NCI-H226 (cell line): Measurements from ENCODE around the gene COL26A1.
"Not testable (repeated sequence)": the region's sequence is repeated elsewhere in the genome, so short reads cannot be mapped to it uniquely, and the experiment has no call there.

Experiments used
- DNase-seq: peaks from one replicate; pipeline ENCODE4 v3.0.0-alpha.2; 2015

Gene COL26A1

DNA sequence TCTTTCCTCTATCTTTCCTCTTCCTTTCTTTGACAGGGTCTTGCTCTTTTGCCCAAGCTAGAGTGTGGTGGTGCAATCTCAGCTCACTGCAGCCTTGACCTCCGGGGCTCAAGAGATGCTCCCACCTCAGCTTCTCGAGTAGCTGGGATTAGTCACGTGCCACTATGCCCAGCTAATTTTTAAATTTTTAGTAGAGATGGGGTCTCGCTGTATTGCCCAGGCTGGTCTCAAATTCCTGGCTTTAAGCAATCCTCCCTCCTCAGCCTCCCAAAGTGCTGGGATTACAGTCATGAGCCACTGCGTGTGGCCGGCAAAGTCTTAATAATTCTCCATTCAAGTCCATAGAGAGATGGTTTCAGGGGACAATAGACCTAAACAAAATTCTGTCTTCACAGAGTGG, 40.2 kb downstream of the COL26A1 start:
- DNase-seq = no peak

DNA sequence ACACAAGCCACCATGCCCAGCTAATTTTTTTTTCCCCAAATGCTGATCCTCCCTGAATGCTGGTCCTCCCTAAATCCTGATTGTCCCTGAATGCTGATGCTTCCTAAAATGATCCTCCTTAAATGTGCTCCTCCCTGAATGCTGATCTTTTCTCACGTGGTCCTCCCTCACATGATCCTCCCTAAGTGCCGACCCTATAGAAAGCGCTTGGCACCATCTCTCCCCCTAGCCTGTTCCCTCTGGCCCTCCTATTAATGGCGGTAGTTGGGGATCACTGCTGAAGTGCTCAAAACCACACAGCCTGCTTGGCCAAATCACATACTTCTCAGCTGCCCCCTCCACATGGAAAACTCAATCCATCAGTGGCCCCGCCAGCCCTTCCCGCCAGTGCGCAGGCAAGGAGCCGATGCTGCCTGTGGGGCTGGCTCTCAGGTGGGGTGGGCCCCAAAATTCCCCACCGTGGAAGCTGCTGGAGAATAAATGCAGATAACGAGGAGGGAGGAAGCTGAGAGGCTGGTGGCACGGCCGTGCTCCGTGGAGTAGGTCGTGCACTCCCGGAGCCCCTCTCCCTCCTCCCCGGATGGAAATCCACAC, 42.9 kb downstream of the COL26A1 start:
- no peak for DNase-seq

DNA sequence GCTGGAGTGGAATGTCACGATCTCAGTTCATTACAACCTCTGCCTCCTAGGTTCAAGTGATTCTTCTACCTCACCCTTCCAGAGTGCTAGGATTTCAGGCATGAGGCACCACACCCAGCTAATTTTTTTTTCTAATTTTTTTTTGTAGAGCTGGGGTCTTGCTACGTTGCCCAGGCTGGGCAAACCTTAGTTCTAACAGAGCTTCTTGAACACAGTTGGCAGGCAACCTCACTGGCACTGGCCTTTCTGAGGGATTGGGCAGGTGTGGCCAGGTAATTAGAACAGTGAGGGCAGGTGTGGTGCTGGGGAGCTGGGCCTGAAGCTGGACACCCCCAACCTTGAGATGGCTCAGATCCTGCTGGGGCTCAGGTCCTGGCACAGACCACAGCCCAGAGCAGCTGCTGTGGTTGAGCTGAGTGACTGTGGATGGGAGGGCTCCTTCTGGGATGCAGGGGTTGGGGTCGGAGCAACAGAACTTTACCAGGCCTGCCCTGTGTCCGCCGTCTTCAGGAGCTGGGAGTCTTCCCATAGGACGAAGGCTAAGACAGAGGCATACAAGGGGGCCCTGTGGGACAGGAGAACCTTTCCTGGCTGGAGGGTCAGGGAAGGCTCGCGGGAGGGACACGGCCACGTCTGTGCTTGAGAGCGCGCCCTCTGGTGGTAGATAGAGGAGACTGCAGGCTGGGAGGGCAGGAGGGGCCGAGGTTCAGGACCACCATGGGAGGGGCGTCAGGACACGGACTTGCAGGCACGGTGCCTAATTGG, 48.2 kb downstream of the COL26A1 start:
- DNase-seq = no peak

DNA sequence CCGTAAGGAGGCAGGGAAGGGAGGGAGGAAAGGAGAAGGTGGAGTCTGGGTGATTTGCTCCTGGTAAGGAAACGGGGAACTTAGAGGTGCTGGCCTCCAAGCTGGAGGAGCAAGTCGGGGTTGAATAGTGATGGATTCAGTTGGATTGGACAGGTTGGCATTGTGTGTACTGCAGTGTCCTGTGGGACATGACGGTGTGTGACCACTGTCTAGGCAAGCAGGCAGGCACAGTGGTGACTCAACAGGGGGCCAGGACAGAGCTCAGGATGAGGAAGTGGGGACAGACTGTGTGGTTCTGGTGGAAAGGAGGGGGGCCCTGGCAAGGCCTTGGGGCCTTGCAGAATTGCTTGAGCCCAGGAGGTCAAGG, 48.8 kb downstream of the COL26A1 start:
- DNase-seq = no peak

DNA sequence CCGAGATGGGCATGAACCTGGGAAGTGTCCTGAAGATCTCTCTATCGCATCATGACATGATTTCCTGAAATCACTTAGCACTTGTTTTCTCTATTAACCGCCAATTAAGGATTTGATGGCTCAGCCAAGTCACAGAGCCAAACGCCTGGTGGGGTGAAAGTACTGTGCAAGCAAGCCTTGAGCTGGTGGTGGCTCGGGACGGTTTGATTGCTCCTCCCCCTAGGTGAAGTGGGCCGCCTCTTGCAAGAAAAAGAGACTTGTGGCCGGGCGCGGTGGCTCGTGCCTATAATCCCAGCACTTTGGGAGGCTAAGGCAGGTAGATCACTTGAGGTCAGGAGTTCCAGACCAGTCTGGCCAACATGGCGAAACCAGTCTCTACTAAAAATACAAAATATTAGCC, 50.3 kb downstream of the COL26A1 start:
- no peak for DNase-seq

DNA sequence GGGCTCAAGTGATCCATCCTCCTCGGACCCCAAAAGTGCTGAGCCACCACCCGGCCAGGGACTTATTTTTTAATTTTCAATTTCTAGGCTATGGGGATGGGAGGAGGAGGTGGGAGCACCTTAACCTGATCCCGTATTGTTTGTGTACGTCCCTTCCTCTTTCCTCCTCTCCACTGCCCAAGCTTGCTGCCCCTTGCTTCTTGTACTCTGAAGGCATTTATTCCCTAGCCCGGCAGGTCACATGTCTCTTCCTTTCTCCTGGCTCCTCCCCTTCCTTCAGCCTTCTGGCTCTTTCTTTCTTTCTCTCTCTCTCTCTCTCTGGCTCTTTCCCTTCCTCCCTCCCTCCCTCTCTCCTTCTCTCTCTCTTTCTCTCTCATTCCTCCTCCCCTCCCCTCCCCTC, 56.0 kb downstream of the COL26A1 start:
- DNase-seq = no peak

DNA sequence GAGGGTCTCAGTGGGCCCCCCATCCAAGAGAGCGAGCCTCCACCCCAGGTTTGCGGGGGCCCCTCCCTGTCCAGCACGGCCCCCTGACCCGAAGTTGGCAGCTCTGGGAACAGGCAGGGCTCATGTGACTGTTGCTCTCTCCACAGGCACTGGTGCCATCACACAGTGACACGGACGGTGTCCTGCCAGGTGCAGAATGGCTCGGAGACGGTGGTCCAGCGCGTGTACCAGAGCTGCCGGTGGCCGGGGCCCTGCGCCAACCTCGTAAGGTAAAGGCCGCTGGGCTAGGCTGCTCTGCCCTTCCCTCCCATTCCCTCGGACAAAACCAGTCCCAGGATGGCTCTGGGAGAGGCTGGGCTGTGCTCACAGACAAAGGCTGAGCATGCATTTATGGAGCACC, 57.2 kb downstream of the COL26A1 start:
- no peak for DNase-seq

DNA sequence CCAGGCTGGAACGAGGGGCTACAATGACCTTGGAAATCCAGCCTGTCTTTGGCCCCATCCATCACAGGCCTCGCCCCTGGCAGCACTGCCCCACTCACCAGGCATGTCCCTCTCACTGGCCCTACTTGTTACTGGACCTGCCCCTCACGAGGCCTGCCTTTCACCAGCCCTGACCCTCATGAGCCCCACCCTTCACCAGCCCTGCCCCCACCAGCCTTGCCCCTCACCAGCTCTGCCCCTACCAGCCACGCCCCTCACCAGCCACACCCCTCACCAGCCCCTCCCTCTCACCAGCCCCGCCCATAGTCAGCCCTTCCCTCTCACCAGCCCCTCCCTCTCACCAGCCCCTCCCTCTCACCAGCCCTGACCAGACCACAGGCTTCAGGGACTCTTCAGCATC, 57.8 kb downstream of the COL26A1 start:
- no peak for DNase-seq

DNA sequence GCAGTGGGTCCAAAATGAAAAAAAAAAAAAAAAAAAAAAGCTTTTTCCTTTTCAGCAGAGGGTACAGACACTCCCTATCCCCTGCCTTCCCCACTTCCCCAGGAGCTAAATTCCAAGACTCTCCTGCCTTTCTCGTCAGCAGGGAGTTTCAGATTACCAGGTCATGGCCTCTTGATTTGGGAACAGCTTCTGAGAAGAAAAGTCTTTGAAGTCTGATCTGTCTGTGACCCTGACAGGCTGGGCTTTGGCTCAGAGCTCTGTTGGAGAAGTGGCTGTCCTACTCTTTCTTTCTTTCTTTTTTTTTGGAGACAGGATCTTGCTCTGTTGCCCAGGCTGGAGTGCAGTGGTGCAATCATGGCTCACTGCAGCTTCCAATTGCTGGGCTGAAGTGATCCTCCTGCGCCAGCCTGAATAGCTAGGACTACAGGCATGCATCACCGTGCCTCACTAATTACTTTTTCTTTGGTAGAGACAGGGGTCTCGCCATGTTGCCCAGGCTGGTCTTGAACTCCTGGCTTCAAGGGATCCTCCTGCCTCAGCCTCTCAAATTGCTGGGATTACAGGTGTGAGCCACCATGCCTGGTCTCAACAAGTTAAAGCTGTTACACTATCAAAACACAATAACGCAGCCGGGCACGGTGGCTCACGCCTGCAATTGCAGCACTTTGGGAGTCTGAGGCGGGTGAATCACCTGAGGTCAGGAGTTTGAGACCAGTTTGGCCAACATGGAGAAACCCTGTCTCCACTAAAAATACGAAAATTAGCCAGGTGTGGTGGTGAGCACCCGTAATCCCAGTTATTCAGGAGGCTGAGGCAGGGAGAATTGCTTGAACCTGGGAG, 59.9 kb downstream of the COL26A1 start:
- no peak for DNase-seq

DNA sequence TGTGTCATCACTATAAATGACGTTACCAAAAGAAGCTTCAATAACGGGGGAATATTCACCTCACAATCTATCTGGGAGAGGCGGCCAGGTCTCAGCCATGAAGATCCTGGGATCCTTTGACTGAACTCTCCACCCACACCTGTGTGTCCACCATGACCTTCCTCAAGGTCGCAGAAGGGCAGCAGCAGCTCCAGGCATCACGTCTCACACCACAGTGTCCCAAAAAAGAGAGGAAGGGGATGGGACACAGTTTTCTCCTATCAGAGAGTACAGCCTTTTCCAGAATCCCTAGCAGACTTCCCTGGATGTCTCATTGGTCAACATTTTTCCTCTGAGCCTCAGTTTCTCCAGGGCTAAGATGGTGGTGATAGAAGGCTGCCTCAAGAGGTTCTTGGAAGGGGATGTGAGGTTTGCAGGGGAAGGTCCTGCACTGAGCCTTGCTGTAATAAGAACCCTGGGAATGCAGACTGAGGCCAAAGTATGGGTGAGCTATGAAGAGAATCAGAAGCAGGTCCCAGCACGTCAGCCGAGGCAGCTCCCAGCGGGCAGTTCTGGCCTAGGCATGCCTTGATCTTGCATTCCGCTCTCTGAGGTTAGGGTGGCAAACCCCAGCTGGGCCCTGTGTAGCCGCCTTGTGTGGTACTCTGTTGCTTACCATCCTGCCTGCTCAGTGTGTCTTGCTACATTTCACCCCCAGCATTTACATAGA, 63.8 kb downstream of the COL26A1 start:
- no peak for DNase-seq

DNA sequence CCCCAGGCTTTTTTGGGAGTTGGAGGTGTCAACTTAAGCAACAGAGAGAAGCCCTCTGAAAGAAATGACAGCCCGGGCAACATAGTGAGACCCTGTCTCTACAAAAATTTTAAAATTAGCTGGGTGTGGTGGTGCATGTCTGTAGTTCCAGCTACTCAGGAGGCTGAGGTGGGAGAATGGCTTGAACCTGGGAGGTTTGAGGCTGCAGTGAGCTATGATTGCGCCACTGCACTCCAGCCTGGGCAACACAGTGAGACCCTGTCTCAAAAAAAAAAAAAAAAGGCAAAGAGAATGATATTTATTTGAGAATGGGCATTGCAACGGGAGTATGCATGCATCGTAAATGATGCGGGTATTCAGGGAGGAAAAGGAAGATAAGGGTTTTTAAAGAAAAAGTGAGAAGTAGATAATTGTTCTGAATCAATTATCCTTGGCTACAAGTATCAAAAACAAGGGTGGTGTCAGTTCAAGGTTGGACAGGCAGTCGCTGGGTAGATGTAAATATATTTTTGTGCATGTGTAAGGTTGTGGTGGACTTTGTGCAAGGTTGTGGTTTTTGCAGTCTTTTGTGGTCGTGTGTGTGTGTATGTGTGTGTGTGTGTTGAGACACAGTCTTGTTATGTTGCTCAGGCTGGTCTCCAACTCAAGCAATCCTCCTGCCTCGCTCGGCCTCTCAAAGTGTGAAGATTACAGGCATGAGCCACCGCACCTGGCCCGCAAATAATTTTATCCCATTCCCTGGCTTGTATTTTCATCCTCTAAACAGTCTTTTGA, 65.6 kb downstream of the COL26A1 start:
- no peak for DNase-seq

DNA sequence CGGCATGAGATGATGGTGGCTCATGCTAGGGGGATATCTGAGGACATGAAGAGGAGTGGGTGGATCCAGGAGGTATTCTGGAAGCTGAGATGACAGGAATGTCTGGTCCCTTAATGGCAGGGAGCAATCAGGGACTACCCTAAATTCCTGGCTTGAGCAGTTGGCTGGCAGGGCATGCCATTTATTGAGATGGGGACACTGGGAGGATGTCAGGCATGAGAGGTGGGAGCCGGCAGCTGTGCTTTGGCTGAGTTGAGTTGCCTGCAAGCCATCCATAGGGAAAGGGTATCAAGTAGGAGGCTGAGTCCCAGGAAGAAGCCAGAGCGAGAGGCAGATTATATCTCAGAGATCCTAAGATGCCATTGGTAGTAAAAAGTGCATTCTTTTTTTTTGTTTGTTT, 69.6 kb downstream of the COL26A1 start:
- no peak for DNase-seq

DNA sequence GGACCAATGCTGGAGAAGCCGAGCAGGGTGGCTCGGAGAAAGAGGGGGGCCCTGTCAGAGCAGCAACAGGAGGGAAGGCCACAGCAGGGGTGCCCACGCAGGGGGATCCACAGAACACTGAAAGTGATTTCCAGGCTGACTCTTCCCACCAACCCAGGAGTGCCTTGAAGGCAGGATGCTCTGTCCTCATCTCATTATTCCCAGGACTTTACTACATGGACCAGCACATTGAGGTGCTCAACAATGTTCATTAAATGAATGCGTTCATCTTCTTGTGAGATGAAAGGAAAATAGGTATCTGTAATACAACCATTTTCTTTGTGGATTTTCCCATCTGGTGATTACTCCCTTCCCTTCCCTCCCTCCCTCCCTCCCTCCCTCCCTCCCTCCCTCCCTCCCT, 71.0 kb downstream of the COL26A1 start:
- no peak for DNase-seq

DNA sequence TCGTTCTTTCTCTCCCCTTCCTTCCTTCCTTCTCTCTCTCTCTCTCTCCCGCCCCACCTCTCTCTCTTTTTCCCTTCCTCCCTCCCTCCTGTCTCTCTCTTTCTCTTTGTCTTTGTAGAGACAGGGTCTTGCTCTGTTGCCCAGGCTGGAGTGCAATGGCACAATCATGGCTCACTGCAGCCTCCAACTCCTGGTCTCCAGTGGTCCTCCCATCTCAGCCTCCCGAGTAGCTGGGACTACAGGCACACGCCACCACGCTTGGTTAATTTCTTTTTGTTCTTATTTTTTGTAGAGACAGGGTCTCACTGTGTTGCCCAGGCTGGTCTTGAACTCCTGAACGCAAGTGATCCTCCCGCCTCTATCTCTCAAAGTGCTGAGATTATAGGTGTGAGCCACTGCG, 71.5 kb downstream of the COL26A1 start:
- DNase-seq = not testable (repeated sequence)

DNA sequence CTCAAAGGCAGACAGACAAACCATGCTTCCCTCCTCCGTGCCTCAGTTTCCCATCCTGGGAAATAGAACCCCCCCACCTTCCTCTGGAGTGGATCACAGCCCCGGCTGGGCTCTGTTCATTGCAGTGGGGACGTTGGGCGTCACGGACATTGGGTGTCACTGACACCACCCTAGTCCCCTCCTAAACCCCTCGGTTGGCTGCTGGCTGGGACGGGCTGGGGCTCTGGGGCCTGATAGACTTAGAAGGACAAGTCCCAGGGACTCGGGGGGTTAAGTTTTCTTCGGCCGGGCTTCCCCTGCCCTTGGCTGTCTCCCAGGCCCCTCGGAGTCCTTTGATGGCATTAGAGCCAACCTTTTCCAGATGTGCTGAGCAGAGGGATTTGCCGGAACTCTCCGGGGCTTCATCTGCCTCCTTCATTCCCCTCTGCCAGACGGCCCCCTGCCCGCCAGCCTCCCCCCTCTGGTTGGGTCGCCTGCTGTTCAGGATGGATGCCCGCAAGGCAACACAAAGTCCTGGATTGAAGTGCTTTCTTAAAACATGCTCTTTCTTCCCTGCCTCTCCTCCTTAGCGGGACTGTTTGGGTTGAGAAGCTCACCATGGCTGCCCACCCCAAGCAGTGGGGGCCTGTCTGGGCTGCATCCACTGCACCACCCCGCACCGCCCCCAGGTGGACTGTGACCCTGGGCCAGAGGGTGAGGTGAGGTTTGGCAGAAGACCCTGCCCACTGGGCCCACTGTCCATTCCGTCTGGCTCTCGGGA, 73.0 kb downstream of the COL26A1 start:
- no peak for DNase-seq

DNA sequence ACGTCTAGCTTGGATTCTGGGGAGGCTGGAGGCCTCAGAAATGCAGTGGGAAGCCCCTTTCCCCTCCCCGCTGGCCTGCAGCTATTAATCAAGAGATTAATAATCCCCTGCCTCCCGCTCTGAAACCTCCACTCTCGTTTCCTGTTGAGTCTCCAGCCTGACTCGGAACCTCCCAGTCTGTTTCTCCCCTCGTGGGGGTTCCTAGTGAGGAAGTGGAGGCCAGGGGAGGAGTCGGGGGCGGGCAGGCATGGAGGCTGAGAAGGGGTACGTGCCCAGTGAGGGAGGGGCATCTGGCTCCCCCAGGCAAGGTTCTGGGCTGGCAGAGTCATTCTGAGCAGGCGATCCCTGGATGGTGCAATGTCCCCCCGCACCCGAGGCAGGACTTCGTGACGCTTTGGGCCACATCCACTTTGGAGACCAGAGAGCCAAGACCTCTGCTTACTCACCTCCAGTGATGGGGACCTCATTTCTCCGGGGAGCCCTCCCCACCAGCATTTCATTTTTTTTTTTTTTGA, 73.6 kb downstream of the COL26A1 start:
- DNase-seq = no peak

DNA sequence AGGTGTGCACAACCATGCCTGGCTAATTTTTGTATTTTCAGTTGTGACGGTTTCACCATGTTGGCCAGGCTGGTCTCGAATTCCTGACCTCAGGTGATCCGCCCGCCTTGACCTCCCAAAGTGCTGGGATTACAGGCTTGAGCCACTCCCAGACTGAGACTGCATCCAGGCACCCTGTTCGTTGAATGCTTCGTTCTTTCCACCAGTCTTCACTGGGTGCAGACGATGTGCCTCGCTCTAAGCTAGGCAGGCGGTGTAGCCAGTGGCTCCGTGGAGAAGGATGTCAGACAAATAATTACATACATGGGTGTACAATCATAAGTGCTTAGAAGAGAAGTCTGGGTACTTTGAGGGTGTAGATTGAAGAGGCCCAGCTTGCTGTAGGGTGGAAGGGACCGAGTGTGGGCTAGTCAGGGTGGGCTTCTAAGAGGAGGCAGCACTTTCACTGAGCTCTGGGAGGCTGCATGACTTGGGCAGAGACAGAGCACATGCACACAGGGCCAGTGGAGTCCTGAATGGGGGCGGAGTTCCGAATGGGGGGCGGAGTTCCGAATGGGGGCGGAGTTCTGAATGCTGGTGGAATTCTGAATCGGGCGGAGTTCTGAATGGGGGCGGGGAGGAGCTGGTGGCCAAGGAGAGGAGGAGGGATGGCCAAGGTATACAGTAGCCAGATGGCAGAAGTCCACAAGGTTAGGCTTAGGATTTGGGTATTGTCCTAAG, 74.3 kb downstream of the COL26A1 start:
- no peak for DNase-seq

DNA sequence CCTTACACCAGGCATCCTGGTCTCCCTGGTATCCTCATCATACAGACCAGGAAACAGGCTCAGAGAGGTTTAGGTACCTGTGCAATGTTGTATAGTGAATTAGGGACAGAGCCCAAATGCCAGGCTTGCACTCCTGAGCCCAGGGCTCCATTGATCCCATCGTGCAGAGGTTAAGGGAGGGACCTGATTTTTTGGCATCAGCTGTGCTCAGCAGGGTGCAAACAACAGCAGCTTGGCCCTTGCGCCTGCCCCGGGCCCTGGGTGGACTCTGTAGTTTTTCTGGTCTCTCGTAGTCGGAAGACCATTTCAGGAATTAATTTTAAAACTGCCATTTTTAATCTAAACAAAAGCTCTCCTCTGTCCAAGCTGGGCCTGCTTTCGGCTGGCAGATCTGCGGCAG, 79.2 kb downstream of the COL26A1 start:
- no peak for DNase-seq

DNA sequence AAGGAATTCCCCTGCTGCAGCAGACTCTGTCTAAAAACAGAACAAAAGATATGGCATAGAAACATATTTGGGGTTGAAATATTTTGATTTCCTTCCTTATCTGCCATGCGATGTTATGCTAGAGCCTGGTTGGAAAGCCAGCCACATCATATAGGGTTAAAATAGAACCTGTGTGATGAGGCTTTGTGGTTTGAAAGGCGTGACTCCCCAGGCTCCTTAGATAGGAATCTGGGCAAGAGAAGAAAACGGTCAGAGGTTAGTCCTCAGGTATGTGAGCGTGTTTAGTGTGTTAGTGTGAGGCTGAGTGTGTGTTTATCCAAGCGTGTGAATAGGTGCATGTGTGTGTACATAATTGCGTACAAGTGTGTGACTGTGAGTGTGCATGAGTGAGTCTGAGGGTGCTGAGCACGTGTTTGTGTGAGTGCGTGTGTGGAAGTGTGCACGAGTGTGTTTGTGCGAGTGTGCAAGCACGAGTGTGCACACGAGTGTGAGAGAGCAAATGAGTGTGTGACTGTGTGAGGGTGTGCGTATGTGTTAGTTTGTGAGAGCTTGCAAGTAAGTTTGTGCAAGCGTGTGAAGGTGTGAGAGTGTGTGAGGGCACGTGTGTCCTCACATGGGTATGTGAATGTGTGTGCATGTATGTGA, 79.9 kb downstream of the COL26A1 start:
- no peak for DNase-seq

DNA sequence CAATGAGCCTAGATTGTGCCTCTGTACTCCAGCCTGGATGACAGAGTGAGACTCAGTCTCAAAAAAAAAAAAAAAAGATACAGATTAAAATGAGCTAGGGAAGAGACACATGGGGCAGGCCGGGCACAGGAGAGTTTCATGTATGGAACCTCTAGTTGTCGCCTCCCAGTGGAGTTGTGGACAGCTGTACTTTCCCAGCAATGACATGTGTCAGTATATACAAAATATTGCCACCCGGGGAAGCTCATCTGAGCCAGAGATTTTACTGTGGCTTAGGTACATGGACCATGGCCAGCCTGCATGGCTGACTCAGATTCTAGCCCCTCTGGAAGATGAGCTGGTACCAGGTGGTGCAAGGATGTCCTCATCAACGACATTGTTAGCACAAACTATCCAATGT, 87.4 kb downstream of the COL26A1 start:
- no peak for DNase-seq
